GM10847 (cell line): Measurements from ENCODE around the gene CALHM3.

Experiments used
- POLR2A ChIP-seq: IDR thresholded peaks from 2 replicates; pipeline ENCODE4 v1.6.1; 2011; ENCODE audit not compliant: insufficient read length; ENCODE audit errors: extremely low read depth

CALHM3 gene

GRCh38 chr10:103458720-103459119 lies 20.3 kb downstream of the CALHM3 start, which contains the start of gene CALHM1:
Gene CALHM1, minus strand, starts transcription at chr10:103458900. Its CDS starts 149 bp downstream, at chr10:103458751.
- no peak for TF ChIP-seq POLR2A

GRCh38 chr10:103457896-103458583 lies 21.0 kb downstream of the CALHM3 start:
- no peak for TF ChIP-seq POLR2A

DNA sequence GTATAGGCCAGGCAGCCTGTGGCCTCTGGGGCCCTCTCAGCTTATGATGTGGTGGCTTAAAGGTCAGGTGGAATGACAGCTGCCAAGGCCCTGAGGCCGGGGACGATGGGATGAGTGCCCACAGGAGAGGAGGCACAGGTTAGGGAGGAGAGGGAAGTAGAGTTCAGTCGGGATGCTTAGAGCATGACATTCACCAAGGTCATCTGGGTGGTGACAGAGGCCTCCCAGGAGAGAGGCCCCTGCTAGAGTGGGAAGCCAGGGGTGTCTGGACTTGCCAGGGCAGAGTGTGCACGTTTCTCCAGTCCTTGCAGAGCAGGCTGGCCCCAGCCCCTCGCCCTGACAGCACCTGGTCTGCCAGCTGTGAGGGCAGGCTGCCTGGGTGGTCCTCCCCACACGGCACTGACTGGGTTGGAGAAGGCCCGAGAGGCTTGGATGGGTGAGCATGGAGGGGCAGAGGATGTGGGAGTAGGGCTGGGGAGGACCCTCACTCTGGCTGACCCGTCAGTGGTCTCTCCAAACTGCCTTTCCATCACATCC lies 21.8 kb downstream of the CALHM3 start:
- TF ChIP-seq POLR2A, result no peak

DNA sequence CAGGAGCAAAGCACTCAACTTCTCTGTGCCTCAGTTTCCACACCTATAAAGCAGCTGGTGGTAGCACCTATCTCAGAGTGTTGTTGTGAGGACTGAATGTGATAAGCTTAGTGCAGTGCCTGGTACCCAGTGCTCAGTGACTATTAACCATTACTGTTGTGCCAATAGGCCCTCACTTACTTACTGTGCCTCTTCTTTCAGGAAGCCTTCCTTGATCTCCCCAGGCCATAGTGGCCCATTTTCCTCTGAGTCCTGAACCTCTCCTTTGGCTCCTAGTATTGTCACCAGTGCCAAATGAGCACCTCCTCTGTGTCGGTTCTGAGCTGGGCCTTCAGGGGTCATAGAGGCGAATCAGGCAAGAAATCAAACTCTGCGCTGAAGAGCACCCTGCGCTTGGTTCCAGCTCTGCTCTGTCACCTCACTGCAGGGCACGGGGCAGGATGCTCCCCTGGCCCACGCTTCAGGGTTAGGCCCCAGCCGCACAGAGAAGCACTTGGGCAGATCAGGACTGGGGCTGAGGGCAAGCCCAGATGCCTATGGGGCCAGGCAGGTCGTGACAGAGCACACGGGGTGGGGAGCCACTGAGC lies 22.9 kb downstream of the CALHM3 start:
- no peak for TF ChIP-seq POLR2A

GRCh38 chr10:103455235-103455634 lies 23.8 kb downstream of the CALHM3 start:
- TF ChIP-seq POLR2A, result no peak

DNA sequence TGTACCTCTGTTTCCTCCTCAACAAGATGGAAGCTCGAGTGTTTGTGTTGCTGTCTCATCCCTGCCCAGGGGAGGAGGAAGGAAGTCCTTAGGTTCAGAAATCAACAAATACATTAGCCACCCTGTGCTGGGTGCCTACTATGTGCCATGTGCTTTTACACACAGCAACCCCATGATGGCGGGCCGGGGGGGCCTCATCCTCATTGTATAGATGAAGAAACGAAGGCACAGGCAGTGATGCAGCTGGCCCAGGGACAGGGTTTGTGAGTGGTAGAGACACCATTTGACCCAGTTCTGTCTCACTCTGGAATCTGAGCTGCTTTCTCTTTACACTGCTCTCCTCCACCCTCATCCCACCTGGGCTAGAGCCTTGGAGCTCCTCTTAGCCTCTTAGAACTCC lies 25.0 kb downstream of the CALHM3 start:
- TF ChIP-seq POLR2A, result no peak

DNA sequence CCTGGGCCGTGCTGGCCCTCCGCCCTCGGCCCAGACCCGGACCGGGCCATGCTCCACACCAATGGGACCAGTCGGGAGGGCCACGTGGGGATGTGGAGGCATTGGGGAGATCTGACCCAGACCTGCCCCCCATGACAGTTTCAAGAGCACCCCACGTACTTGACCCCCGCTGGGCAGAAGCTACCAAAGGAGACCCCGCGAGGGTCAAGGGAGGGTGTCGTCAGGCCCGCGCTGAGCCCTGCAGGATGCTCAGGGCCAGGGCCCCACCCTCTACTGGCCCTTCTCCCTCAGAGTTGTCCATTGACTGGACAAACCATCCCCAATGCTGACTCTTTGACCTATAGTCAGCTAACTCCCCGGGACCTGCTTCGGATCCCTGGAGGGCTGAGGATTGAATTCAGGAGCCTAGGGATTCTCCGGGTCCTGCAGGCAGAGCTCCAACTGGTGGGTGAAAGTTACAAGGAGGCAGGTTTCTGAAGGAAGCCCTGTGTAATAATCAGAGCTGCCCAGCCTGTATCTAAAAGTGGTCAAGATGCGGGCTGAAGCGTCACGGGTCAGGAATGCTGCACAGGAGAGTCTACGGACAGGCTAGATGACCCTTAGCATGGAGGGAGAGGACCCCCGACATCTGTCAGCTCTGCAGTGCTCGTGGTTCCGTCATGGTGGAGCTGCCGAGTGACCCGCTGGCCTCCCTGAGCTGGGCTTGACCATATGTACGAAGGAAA lies 26.4 kb downstream of the CALHM3 start:
- no peak for TF ChIP-seq POLR2A

- peak; percentile 54 for TF ChIP-seq POLR2A
Observed at GRCh38 chr10:103451831-103452505, 27.1 kb downstream of the CALHM3 start, which contains the start of gene CALHM2. Gene CALHM2, minus strand, starts transcription at chr10:103452370. Its CDS starts 2,429 bp downstream, at chr10:103449941.

GRCh38 chr10:103451091-103451813 lies 27.8 kb downstream of the CALHM3 start:
- TF ChIP-seq POLR2A, result peak; percentile 29

DNA sequence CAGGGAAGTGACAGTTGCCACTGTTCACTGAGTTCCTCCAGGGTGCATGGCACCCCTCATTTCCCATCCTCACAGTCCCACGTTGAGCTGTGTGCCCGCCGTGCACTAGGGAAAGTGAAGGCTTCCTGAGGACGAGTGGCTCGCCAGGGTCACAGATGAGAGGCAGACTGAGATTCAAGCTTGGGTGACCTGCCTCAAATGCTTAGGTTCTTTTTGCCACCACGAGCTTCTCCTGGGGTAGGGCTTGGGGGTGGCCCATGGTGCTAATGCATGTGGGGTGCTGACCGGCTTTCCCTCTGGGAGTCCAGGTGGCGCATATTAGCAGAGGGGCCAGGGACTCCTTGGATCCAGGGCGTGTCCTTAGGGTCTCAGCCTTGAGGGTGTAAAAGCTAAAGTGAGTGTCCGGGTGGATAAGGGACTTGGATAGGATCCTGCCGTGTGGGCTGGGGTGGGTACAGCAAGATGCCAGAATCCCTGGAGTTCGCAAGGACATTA lies 28.8 kb downstream of the CALHM3 start:
- no peak for TF ChIP-seq POLR2A

- TF ChIP-seq POLR2A, result no peak
Observed at GRCh38 chr10:103449208-103450144, 29.6 kb downstream of the CALHM3 start.

DNA sequence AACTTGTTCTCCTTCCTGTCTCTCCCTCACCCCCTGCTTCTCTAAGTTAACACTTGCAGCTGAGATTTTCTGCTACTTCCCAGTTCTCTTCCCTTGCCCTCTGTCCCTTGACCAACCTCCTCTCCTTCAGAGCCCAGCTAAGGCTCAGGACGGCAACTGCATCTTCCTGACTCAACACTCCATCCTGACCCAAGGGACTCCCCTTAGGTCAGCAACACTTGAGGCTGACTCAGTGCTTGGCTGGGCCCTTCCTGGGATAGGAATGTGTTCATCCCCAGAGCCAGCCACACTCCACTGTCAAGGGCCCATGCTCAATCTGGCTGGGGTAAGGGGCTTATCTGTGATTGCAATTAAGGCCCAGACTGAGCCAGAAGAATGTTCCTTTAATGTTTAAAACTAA lies 30.3 kb downstream of the CALHM3 start:
- no peak for TF ChIP-seq POLR2A

DNA sequence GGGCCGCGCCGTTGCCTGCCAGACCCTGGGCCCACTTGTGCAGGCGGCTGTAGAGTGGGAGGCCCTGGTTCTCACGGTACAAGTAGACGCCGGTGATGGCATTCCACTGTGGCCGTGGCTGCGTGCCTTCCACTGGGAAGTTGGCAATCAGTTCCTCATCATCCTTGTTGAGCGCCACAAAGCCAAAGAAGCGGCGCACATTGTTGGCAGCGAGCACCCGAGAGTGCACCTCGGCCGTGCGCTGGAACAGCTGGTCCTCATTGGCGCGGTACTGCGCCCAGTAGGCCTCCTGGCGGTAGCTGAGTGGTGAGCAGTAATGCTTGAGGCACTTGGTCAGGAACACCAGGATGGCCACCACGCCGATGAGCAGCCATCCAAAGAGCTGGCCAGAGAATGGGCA lies 31.9 kb downstream of the CALHM3 start:
- no peak for TF ChIP-seq POLR2A
